Measurements from ENCODE around the gene RSRC1. TPM values are rescaled to one million over a fixed set of nuclear protein-coding genes. Genes with fewer than 3 reads are reported as not detected.
"Not testable (repeated sequence)": the region's sequence is repeated elsewhere in the genome, so short reads cannot be mapped to it uniquely, and the experiment has no call there.

The RSRC1 gene
- total and polyA plus RNA-seq, 7 donors, result 14.9 to 60.7 (median 41.0) TPM

- H3K4me3 ChIP-seq, result no peak overlapping the region
- no peak overlapping the region for H3K27ac ChIP-seq
- H3K36me3 ChIP-seq, result no peaks in the 10 kb centered on the region
- no peak for DNase-seq
- H3K4me1 ChIP-seq, result no peaks in the 10 kb centered on the region
- intact Hi-C loops (cut with DNase I), result no loop called here
- TF ChIP-seq POLR2AphosphoS5 (IDR thresholded peaks at IDR 0.05), result no peak
- no peak for TF ChIP-seq EP300 (IDR thresholded peaks at IDR 0.05)
- TF ChIP-seq CTCF (IDR thresholded peaks at IDR 0.05), result no peak
- no peak for TF ChIP-seq POLR2A (IDR thresholded peaks at IDR 0.05)
- H3K27me3 ChIP-seq, result no peaks in the 10 kb centered on the region
- WGBS, 2 donors, result 75 to 81% methylated on average over 2 of the region's 2 CpGs
- no peaks in the 10 kb centered on the region for H3K9me3 ChIP-seq
Measured at GRCh38 chr3:158535918-158536317, 426.0 kb downstream of the RSRC1 start.

GRCh38 chr3:158539414-158540014, 429.6 kb downstream of the RSRC1 start:
- H3K27me3 ChIP-seq, result no peaks in the 10 kb centered on the region
- WGBS, 2 donors, result 64 to 74% methylated on average over 3 of the region's 3 CpGs
- no peaks in the 10 kb centered on the region for H3K4me1 ChIP-seq
- no peak for DNase-seq
- H3K27ac ChIP-seq, result no peak overlapping the region
- H3K36me3 ChIP-seq, result peaks cover 0 to 12% (median 0%) of the 10 kb centered on the region in 4 donors
- TF ChIP-seq POLR2A (IDR thresholded peaks at IDR 0.05) (no peak), CTCF (IDR thresholded peaks at IDR 0.05) (peak in 1 of 4 experiments; percentile 25)
- no peak overlapping the region for H3K4me3 ChIP-seq
- no peaks in the 10 kb centered on the region for H3K9me3 ChIP-seq
- intact Hi-C loops (cut with DNase I), result no loop called here

- 94% methylated on average over 1 of the region's 1 CpG for WGBS, 2 donors
- intact Hi-C loops (cut with DNase I), result no loop called here
Measured at GRCh38 chr3:158540066-158540465, 430.2 kb downstream of the RSRC1 start.

GRCh38 chr3:158548691-158549090, 438.8 kb downstream of the RSRC1 start:
- Histone ChIP-seq H3K27me3 (no peaks in the 10 kb centered on the region), H3K4me3 (no peak overlapping the region), H3K9me3 (no peaks in the 10 kb centered on the region), H3K4me1 (no peaks in the 10 kb centered on the region), H3K27ac (no peak overlapping the region), H3K36me3 (peaks cover 0 to 11% (median 0%) of the 10 kb centered on the region in 4 donors)
- 71 to 85% methylated on average over 4 of the region's 4 CpGs for WGBS, 2 donors
- intact Hi-C loops (cut with DNase I), result no loop called here
- no peak for TF ChIP-seq POLR2AphosphoS5 (IDR thresholded peaks at IDR 0.05)
- no peak for TF ChIP-seq CTCF (IDR thresholded peaks at IDR 0.05)
- TF ChIP-seq EP300 (IDR thresholded peaks at IDR 0.05), result no peak
- TF ChIP-seq POLR2A (IDR thresholded peaks at IDR 0.05), result no peak
- no peak for DNase-seq

More at GRCh38 chr3:158540066-158540465, 430.2 kb downstream of the RSRC1 start:
- H3K27ac ChIP-seq, result no peak overlapping the region
- H3K27me3 ChIP-seq, result no peaks in the 10 kb centered on the region
- DNase-seq, result no peak
- no peak overlapping the region for H3K4me3 ChIP-seq
- H3K4me1 ChIP-seq, result no peaks in the 10 kb centered on the region
- H3K9me3 ChIP-seq, result no peaks in the 10 kb centered on the region
- TF ChIP-seq POLR2A (IDR thresholded peaks at IDR 0.05) (no peak), POLR2AphosphoS5 (IDR thresholded peaks at IDR 0.05) (no peak)
- H3K36me3 ChIP-seq, result peaks cover 0 to 15% (median 0%) of the 10 kb centered on the region in 4 donors

GRCh38 chr3:158549938-158550337, 440.0 kb downstream of the RSRC1 start:
- intact Hi-C loops (cut with DNase I), result not testable (repeated sequence)
- 96 to 97% methylated on average over 9 of the region's 9 CpGs for WGBS, 2 donors

GRCh38 chr3:158552124-158552523, 442.2 kb downstream of the RSRC1 start:
- TF ChIP-seq POLR2AphosphoS5 (IDR thresholded peaks at IDR 0.05) (no peak), EP300 (IDR thresholded peaks at IDR 0.05) (no peak), POLR2A (IDR thresholded peaks at IDR 0.05) (no peak), CTCF (IDR thresholded peaks at IDR 0.05) (no peak)
- Histone ChIP-seq H3K36me3 (peaks cover 0 to 3% (median 0%) of the 10 kb centered on the region in 4 donors), H3K9me3 (no peaks in the 10 kb centered on the region), H3K27me3 (no peaks in the 10 kb centered on the region), H3K4me3 (no peak overlapping the region), H3K4me1 (no peaks in the 10 kb centered on the region), H3K27ac (no peak overlapping the region)
- 76 to 82% methylated on average over 2 of the region's 2 CpGs for WGBS, 2 donors
- intact Hi-C loops (cut with DNase I), result no loop called here
- DNase-seq, result no peak

More at GRCh38 chr3:158549938-158550337, 440.0 kb downstream of the RSRC1 start:
- not testable (repeated sequence) for H3K4me3 ChIP-seq, H3K27me3 ChIP-seq, H3K27ac ChIP-seq, H3K9me3 ChIP-seq, H3K36me3 ChIP-seq, H3K4me1 ChIP-seq, DNase-seq

All from sigmoid colon (tissue), 7 donors.